GM23338 (cell line): ENCODE measurements around the gene ACCS. TPM values are rescaled to one million over a fixed set of nuclear protein-coding genes. Genes with fewer than 3 reads are reported as not detected.

Experiments
- ATAC-seq: fragments of 200-7000 bp; cut with Tn5 transposase; 3 replicates; pipeline ENCODE4 v1.9.1; 2020
- DNase-seq: peaks from one replicate; pipeline ENCODE4 v3.0.0-alpha.2; 2015; ENCODE audit warnings: low spot score
- H2AFZ ChIP-seq: fragments of 200-600 bp; sonication (generic); 2 replicates; pipeline ENCODE4 v1.8.0; 2016; ENCODE audit warnings: antibody characterized with exemption, mild to moderate bottlenecking, moderate library complexity
- H3F3A ChIP-seq: fragments of 200-600 bp; sonication (generic); replicated peaks from 2 replicates; pipeline ENCODE4 v1.8.0; 2017; ENCODE audit warnings: antibody characterized with exemption, mixed run types, low read depth
- H3K27ac ChIP-seq: fragments of 200-600 bp; sonication (generic); 2 replicates; pipeline ENCODE4 v1.6.1; 2016; ENCODE audit warnings: low read depth
- H3K27me3 ChIP-seq: fragments of 200-600 bp; sonication (generic); 2 replicates; pipeline ENCODE4 v1.8.0; 2016; ENCODE audit warnings: mild to moderate bottlenecking, mixed run types, moderate library complexity; ENCODE audit not compliant: insufficient read depth
- H3K36me3 ChIP-seq: fragments of 200-600 bp; sonication (generic); 2 replicates; pipeline ENCODE4 v1.8.0; 2016; ENCODE audit warnings: mild to moderate bottlenecking; ENCODE audit not compliant: insufficient read depth
- H3K4me1 ChIP-seq: fragments of 200-600 bp; sonication (generic); 2 replicates; pipeline ENCODE4 v1.8.0; 2016; ENCODE audit warnings: mild to moderate bottlenecking, moderate library complexity; ENCODE audit not compliant: insufficient read depth
- H3K4me2 ChIP-seq: fragments of 200-600 bp; sonication (generic); 2 replicates; pipeline ENCODE4 v1.7.1; 2017; ENCODE audit warnings: mixed run types
- H3K4me3 ChIP-seq: fragments of 200-600 bp; sonication (generic); 2 replicates; pipeline ENCODE4 v1.6.1; 2016; ENCODE audit warnings: mixed run types
- H3K79me2 ChIP-seq: fragments of 200-600 bp; sonication (generic); replicated peaks from 2 replicates; pipeline ENCODE4 v1.8.0; 2017; ENCODE audit warnings: mild to moderate bottlenecking; ENCODE audit not compliant: insufficient read depth
- H3K9me2 ChIP-seq: fragments of 200-600 bp; sonication (generic); 2 replicates; pipeline ENCODE4 v1.8.0; 2017; ENCODE audit not compliant: insufficient read depth
- H4K20me1 ChIP-seq: fragments of 200-600 bp; sonication (generic); replicated peaks from 2 replicates; pipeline ENCODE4 v1.8.0; 2017; ENCODE audit warnings: mild to moderate bottlenecking; ENCODE audit not compliant: insufficient read depth
- H3K27ac Mint-ChIP-seq: 2 replicates; pipeline ENCODE4 v1.8.0; 2020; ENCODE audit warnings: inconsistent platforms, mild to moderate bottlenecking, moderate library complexity, mixed read lengths
- H3K27me3 Mint-ChIP-seq: 3 replicates; pipeline ENCODE4 v1.8.0; 2022; ENCODE audit warnings: low read depth, mild to moderate bottlenecking, moderate library complexity, mixed read lengths, inconsistent platforms; ENCODE audit not compliant: insufficient read depth, poor library complexity
- H3K36me3 Mint-ChIP-seq: 3 replicates; pipeline ENCODE4 v1.8.0; 2021; ENCODE audit warnings: low read depth, mild to moderate bottlenecking, inconsistent platforms, moderate library complexity, mixed read lengths
- H3K4me1 Mint-ChIP-seq: 3 replicates; pipeline ENCODE4 v1.8.0; 2020; ENCODE audit warnings: mild to moderate bottlenecking, inconsistent platforms, mixed read lengths
- H3K4me3 Mint-ChIP-seq: 3 replicates; pipeline ENCODE4 v1.8.0; 2021; ENCODE audit warnings: moderate library complexity, mild to moderate bottlenecking, inconsistent platforms, mixed read lengths
- H3K9me3 Mint-ChIP-seq: 3 replicates; pipeline ENCODE4 v1.8.0; 2020; ENCODE audit warnings: moderate library complexity, mild to moderate bottlenecking, inconsistent platforms, mixed read lengths
- CREB1 ChIP-seq: fragments of 250-450 bp; sonication (Bioruptor Pico); IDR thresholded peaks from 2 replicates; pipeline ENCODE4 v1.5.0; 2020; ENCODE audit warnings: low read depth, mild to moderate bottlenecking, moderate library complexity
- ETS1 ChIP-seq: IDR thresholded peaks from 2 replicates; pipeline ENCODE4 v1.6.1; 2016; ENCODE audit warnings: antibody characterized with exemption
- EZH2 ChIP-seq: fragments of 200-600 bp; sonication (generic); IDR thresholded peaks from one replicate; pipeline ENCODE4 v1.8.0; 2017; ENCODE audit warnings: antibody characterized with exemption, mild to moderate bottlenecking, low read depth; ENCODE audit not compliant: unreplicated experiment
- EZH2phosphoT487 ChIP-seq: fragments of 200-600 bp; sonication (generic); IDR thresholded peaks from one replicate; pipeline ENCODE4 v1.8.1; 2018; ENCODE audit warnings: antibody characterized with exemption; ENCODE audit not compliant: unreplicated experiment
- JUNB ChIP-seq: IDR thresholded peaks from one replicate; pipeline ENCODE4 v1.6.1; 2016; ENCODE audit warnings: antibody characterized with exemption; ENCODE audit not compliant: unreplicated experiment
- NANOG ChIP-seq: IDR thresholded peaks from 2 replicates; pipeline ENCODE4 v1.6.1; 2016; ENCODE audit warnings: antibody characterized with exemption, borderline replicate concordance
- POLR2AphosphoS5 ChIP-seq: IDR thresholded peaks from 2 replicates; pipeline ENCODE4 v1.6.1; 2016; ENCODE audit warnings: antibody characterized with exemption, low read depth
- REST ChIP-seq: IDR thresholded peaks from one replicate; pipeline ENCODE4 v1.6.1; 2018; ENCODE audit warnings: antibody characterized with exemption; ENCODE audit not compliant: unreplicated experiment
- ZNF114 ChIP-seq: fragments of 250-450 bp; sonication (Bioruptor Pico); IDR thresholded peaks from 2 replicates; pipeline ENCODE4 v1.5.0; 2020; ENCODE audit warnings: mild to moderate bottlenecking, moderate library complexity
- ZNF462 ChIP-seq: fragments of 250-450 bp; sonication (Bioruptor Pico); IDR thresholded peaks from 2 replicates; pipeline ENCODE4 v1.5.0; 2020; ENCODE audit warnings: mild to moderate bottlenecking, moderate library complexity
- polyA plus RNA-seq: library from polyadenylated mRNA; unstranded; fragments of >200 nt; fragmentation: Nextera tagmentation; extraction: Ambion mirVana; gene quantifications from 2 replicates; pipeline ENCODE4 v1.2.1, GENCODE V29; 2016
- total RNA-seq: library from RNA; depleted of rRNA; stranded (reverse); fragments of >200 nt; shearing (Covaris generic); gene quantifications from 2 replicates; pipeline ENCODE4 v1.2.3, GENCODE V29; 2014

The ACCS gene
- total and polyA plus RNA-seq, 2 experiments from 2014 or later, result 3.6 to 6.6 TPM

GRCh38 chr11:44032299-44033085 lies 33.6 kb upstream of the ACCS start (continued):
- TF ChIP-seq REST (no peak), ZNF462 (CRISPR knock-in tag) (no peak)

GRCh38 chr11:44033411-44033850 lies 32.6 kb upstream of the ACCS start:
- Histone ChIP-seq H4K20me1 (no peaks in the 10 kb centered on the region), H3F3A (no peaks in the 10 kb centered on the region), H3K27ac (no peak overlapping the region), H3K4me3 (no peak overlapping the region), H3K36me3 (no peaks in the 10 kb centered on the region), H3K27me3 (no peaks in the 10 kb centered on the region), H3K4me2 (no peak overlapping the region), H2AFZ (no peak overlapping the region), H3K9me2 (no peaks in the 10 kb centered on the region), H3K79me2 (no peaks in the 10 kb centered on the region), H3K4me1 (peaks cover 15% of the 10 kb centered on the region)
- no peak for ATAC-seq
- Mint-ChIP-seq H3K27ac (no peak overlapping the region), H3K9me3 (no peaks in the 10 kb centered on the region), H3K36me3 (no peaks in the 10 kb centered on the region; the same call in 2 of the 3 replicates), H3K4me1 (peaks cover 17% of the 10 kb centered on the region), H3K4me3 (no peak overlapping the region), H3K27me3 (peaks cover 10% of the 10 kb centered on the region)
- DNase-seq, result no peak
- TF ChIP-seq REST, result no peak
- no peak for TF ChIP-seq EZH2
- no peak for TF ChIP-seq JUNB
- TF ChIP-seq NANOG, result no peak
- no peak for TF ChIP-seq CREB1
- no peak for TF ChIP-seq ZNF114
- no peak for TF ChIP-seq ETS1
- TF ChIP-seq POLR2AphosphoS5, result no peak
- TF ChIP-seq EZH2phosphoT487, result no peak
